ENCODE measurements around the gene LHX4. TPM values are rescaled to one million over a fixed set of nuclear protein-coding genes. Genes with fewer than 3 reads are reported as not detected.

The LHX4 gene
- total RNA-seq, 5 donors from 2014 or later (not counting 1 experiment from before 2014, with no cell fraction given), result 0.03 TPM; not detected in 3

- ATAC-seq (replicated peaks in 1 of 4) (no peak), DNase-seq (no peak)
- ChIA-PET POLR2A (no interaction called here), CTCF (interaction anchor here in 1 of 2 donors (0.5 kb wide), 1 partner anchor 903 kb away, joined by 9 read pairs; no protein-coding TSS in a partner anchor)
- Histone ChIP-seq H3K9me3 (no peaks in the 10 kb centered on the region), H3K27ac (ENCODE audit: low read length) (no peak overlapping the region), H3K4me1 (ENCODE audit: control insufficient read depth in 1 of 2, extremely low read depth in 1 of 2, insufficient read depth in 2 of 2, low read length in 2 of 2) (no peaks in the 10 kb centered on the region), H3K4me3 (ENCODE audit: control insufficient read depth in 1 of 2, extremely low read depth in 1 of 2, low read length in 1 of 2) (no peak overlapping the region), H3K36me3 (ENCODE audit: control insufficient read depth in 2 of 2, extremely low read depth in 1 of 2, insufficient read depth in 1 of 2, low read length in 1 of 2) (peaks cover 2 to 3% of the 10 kb centered on the region in 2 donors), H3K27me3 (replicated peaks in 1 of 2; ENCODE audit: control insufficient read depth in 2 of 2, extremely low read depth in 1 of 2, insufficient read depth in 2 of 2, low read length in 1 of 2) (no peaks in the 10 kb centered on the region)
- WGBS (ENCODE audit: insufficient coverage), result 100% methylated on average over 4 of the region's 4 CpGs
- H3K4me1 Mint-ChIP-seq, result no peaks in the 10 kb centered on the region
- peaks cover 5 to 20% (median 8%) of the 10 kb centered on the region in 3 donors for H3K9me3 Mint-ChIP-seq
- no peak overlapping the region for H3K4me3 Mint-ChIP-seq
- H3K27me3 Mint-ChIP-seq, result no peaks in the 10 kb centered on the region
- H3K36me3 Mint-ChIP-seq, result peaks cover 63% of the 10 kb centered on the region
- no peak overlapping the region for H3K27ac Mint-ChIP-seq
These were observed 81.1 kb downstream of the LHX4 start for GRCh38 chr1:180311011-180311730.

GRCh38 chr1:180312926-180313325 lies 82.9 kb downstream of the LHX4 start:
- WGBS (ENCODE audit: insufficient coverage), result no CpG with 5 or more reads among the region's 2 CpGs
- H3K9me3 ChIP-seq, result no peaks in the 10 kb centered on the region
- Mint-ChIP-seq H3K27ac (no peak overlapping the region), H3K4me1 (no peaks in the 10 kb centered on the region), H3K27me3 (no peaks in the 10 kb centered on the region), H3K4me3 (no peak overlapping the region), H3K36me3 (peaks cover 52% of the 10 kb centered on the region), H3K9me3 (peaks cover 0 to 7% (median 7%) of the 10 kb centered on the region in 3 donors)
- no peak overlapping the region for H3K4me3 ChIP-seq (ENCODE audit: control insufficient read depth in 1 of 2, extremely low read depth in 1 of 2, low read length in 1 of 2)
- POLR2A ChIA-PET, result interaction anchor here in 1 of 2 donors (0.6 to 0.7 kb wide), 2 partner anchors 41 to 326 kb away, joined by 3 to 4 read pairs; no protein-coding TSS in a partner anchor
- H3K27ac ChIP-seq (ENCODE audit: low read length), result no peak overlapping the region
- peaks cover 2 to 3% of the 10 kb centered on the region in 2 donors for H3K36me3 ChIP-seq (ENCODE audit: control insufficient read depth in 2 of 2, extremely low read depth in 1 of 2, insufficient read depth in 1 of 2, low read length in 1 of 2)
- no peaks in the 10 kb centered on the region for H3K27me3 ChIP-seq (replicated peaks in 1 of 2; ENCODE audit: control insufficient read depth in 2 of 2, extremely low read depth in 1 of 2, insufficient read depth in 2 of 2, low read length in 1 of 2)
- no peaks in the 10 kb centered on the region for H3K4me1 ChIP-seq (ENCODE audit: control insufficient read depth in 1 of 2, extremely low read depth in 1 of 2, insufficient read depth in 2 of 2, low read length in 2 of 2)
- no peak for ATAC-seq (replicated peaks in 1 of 4)
- CTCF ChIA-PET, result no interaction called here
- DNase-seq, result no peak

DNA sequence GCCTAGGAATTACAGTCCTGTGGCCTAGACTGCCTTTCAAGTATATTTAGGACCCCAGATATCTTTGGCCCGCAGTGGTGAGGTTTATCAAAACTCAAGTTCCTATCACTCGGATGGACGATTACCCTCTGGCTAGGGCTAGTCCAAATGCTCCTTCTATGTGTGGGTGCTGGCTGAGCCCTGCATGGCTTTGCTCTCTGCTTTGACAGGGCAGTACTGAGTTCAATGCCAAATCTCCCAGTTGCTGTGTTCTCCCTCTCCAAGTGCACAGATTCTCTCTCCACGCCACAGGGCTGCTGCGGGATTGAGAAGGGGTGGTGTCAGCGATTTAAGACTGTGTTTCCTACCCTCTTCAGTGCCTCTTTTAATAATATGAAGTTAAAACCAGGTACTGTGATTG lies 97.0 kb downstream of the LHX4 start:
- no peak for ATAC-seq (replicated peaks in 1 of 4)
- Histone ChIP-seq H3K4me1 (ENCODE audit: control insufficient read depth in 1 of 2, extremely low read depth in 1 of 2, insufficient read depth in 2 of 2, low read length in 2 of 2) (no peaks in the 10 kb centered on the region), H3K9me3 (peaks cover 4% of the 10 kb centered on the region), H3K27me3 (replicated peaks in 1 of 2; ENCODE audit: control insufficient read depth in 2 of 2, extremely low read depth in 1 of 2, insufficient read depth in 2 of 2, low read length in 1 of 2) (no peaks in the 10 kb centered on the region), H3K36me3 (ENCODE audit: control insufficient read depth in 2 of 2, extremely low read depth in 1 of 2, insufficient read depth in 1 of 2, low read length in 1 of 2) (peaks cover 0 to 8% of the 10 kb centered on the region in 2 donors), H3K27ac (ENCODE audit: low read length) (no peak overlapping the region), H3K4me3 (ENCODE audit: control insufficient read depth in 1 of 2, extremely low read depth in 1 of 2, low read length in 1 of 2) (no peak overlapping the region)
- no peak overlapping the region for H3K27ac Mint-ChIP-seq
- no peak for DNase-seq
- H3K4me3 Mint-ChIP-seq, result no peak overlapping the region
- H3K36me3 Mint-ChIP-seq, result peaks cover 35% of the 10 kb centered on the region
- ChIA-PET CTCF (no interaction called here), POLR2A (no interaction called here)
- H3K27me3 Mint-ChIP-seq, result no peaks in the 10 kb centered on the region
- peaks cover 7 to 28% (median 13%) of the 10 kb centered on the region in 3 donors for H3K9me3 Mint-ChIP-seq
- peaks cover 0 to 3% (median 0%) of the 10 kb centered on the region in 3 donors for H3K4me1 Mint-ChIP-seq
- WGBS (ENCODE audit: insufficient coverage), result 100% methylated on average over 3 of the region's 6 CpGs

Other genes starting within 250 kb of the LHX4 start
- gene QSOX1, start 75.4 kb upstream of the LHX4 start, total RNA-seq, result 10 to 100 TPM; 19.7 to 32.5 (median 28.2) TPM